Loucy (cell line): Measurements from ENCODE around the gene IL10RA.
A peak's percentile ranks its signal among the peaks of the same experiment; 100 is the strongest.

Experiments
- H2AFZ ChIP-seq: fragments of 200-600 bp; sonication (generic); 2 replicates; pipeline ENCODE4 v1.6.0; 2016; ENCODE audit warnings: antibody characterized with exemption, mild to moderate bottlenecking, low read length, moderate library complexity
- H3F3A ChIP-seq: fragments of 200-600 bp; 2 replicates; pipeline ENCODE4 v1.6.0; 2016; ENCODE audit warnings: antibody characterized with exemption, low read depth, mild to moderate bottlenecking
- H3K27me3 ChIP-seq: fragments of 200-600 bp; sonication (generic); 2 replicates; pipeline ENCODE4 v1.6.1; 2014; ENCODE audit warnings: low read length, mild to moderate bottlenecking; ENCODE audit not compliant: insufficient read depth, poor library complexity, severe bottlenecking
- H3K36me3 ChIP-seq: fragments of 200-600 bp; sonication (generic); 2 replicates; pipeline ENCODE4 v1.6.1; 2016; ENCODE audit warnings: low read length; ENCODE audit not compliant: insufficient read depth
- H3K4me1 ChIP-seq: fragments of 200-600 bp; sonication (generic); 2 replicates; pipeline ENCODE4 v1.5.1; 2014; ENCODE audit warnings: low read length, mild to moderate bottlenecking; ENCODE audit not compliant: insufficient read depth, poor library complexity, severe bottlenecking
- H3K4me2 ChIP-seq: fragments of 200-600 bp; sonication (generic); 2 replicates; pipeline ENCODE4 v1.6.0; 2014; ENCODE audit warnings: antibody characterized with exemption, low read length, low read depth, mild to moderate bottlenecking; ENCODE audit not compliant: poor library complexity, severe bottlenecking
- H3K4me3 ChIP-seq: fragments of 200-600 bp; sonication (generic); 2 replicates; pipeline ENCODE4 v1.5.1; 2014; ENCODE audit warnings: low read length, mild to moderate bottlenecking, mixed read lengths; ENCODE audit not compliant: poor library complexity, severe bottlenecking
- H3K79me2 ChIP-seq: fragments of 200-600 bp; sonication (generic); 2 replicates; pipeline ENCODE4 v1.6.1; 2014; ENCODE audit warnings: low read length; ENCODE audit not compliant: insufficient read depth
- H3K9ac ChIP-seq: fragments of 200-600 bp; sonication (generic); 2 replicates; pipeline ENCODE4 v1.6.0; 2014; ENCODE audit warnings: mild to moderate bottlenecking, low read depth, low read length, moderate library complexity; ENCODE audit not compliant: poor library complexity, severe bottlenecking
- H3K9me2 ChIP-seq: fragments of 200-600 bp; sonication (generic); replicated peaks from 2 replicates; pipeline ENCODE4 v1.6.1; 2016; ENCODE audit warnings: low read depth, low read length, mixed read lengths
- H3K9me3 ChIP-seq: fragments of 200-600 bp; sonication (generic); 2 replicates; pipeline ENCODE4 v1.6.1; 2014; ENCODE audit warnings: mild to moderate bottlenecking, antibody characterized with exemption, low read length, low read depth; ENCODE audit not compliant: insufficient read depth
- H4K20me1 ChIP-seq: fragments of 200-600 bp; sonication (generic); 2 replicates; pipeline ENCODE4 v1.6.0; 2014; ENCODE audit warnings: antibody characterized with exemption, low read length, mild to moderate bottlenecking; ENCODE audit not compliant: insufficient read depth, poor library complexity, severe bottlenecking
- CTCF ChIP-seq: fragments of 200-600 bp; sonication (generic); conservative IDR thresholded peaks from 2 replicates; pipeline ENCODE4 v1.5.1; 2014; ENCODE audit warnings: mild to moderate bottlenecking, antibody characterized with exemption, low read length
- EZH2phosphoT487 ChIP-seq: fragments of 200-600 bp; IDR thresholded peaks from 2 replicates; pipeline ENCODE4 v1.6.1; 2018; ENCODE audit warnings: antibody characterized with exemption, mild to moderate bottlenecking, moderate library complexity, borderline replicate concordance

Gene IL10RA

DNA sequence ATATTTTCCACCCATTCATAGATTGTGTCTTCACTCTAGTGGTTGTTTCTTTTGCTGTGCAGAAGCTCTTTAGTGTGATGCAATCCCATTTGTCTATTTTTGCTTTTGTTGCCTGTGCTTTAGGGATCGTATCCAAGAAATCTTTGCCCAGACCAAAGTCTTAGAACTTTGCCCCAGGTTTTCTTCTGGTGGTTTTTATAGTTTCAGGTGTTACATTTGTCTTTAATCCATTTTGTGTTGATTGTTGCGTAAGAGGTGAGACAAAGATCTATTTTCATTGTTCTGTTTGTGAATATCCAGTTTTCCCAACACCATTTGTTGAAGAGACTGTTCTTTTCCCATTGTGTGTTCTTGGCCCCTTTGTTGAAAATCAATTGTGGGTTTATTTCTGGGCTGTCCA is 6.4 kb downstream of the IL10RA start:
- no peaks in the 10 kb centered on the region for H3K4me1 ChIP-seq
- no peaks in the 10 kb centered on the region for H3K27me3 ChIP-seq
- no peaks in the 10 kb centered on the region for H3F3A ChIP-seq
- H2AFZ ChIP-seq = no peak overlapping the region
- TF ChIP-seq CTCF = no peak
- TF ChIP-seq EZH2phosphoT487 = no peak
- H3K4me3 ChIP-seq = no peak overlapping the region
- no peaks in the 10 kb centered on the region for H3K9me2 ChIP-seq
- no peak overlapping the region for H3K9ac ChIP-seq
- no peak overlapping the region for H3K4me2 ChIP-seq
- no peaks in the 10 kb centered on the region for H4K20me1 ChIP-seq
- H3K9me3 ChIP-seq = no peaks in the 10 kb centered on the region
- H3K36me3 ChIP-seq = no peaks in the 10 kb centered on the region
- no peaks in the 10 kb centered on the region for H3K79me2 ChIP-seq

GRCh38 chr11:117993988-117994745 is 8.0 kb downstream of the IL10RA start:
- H4K20me1 ChIP-seq = no peaks in the 10 kb centered on the region
- no peaks in the 10 kb centered on the region for H3K79me2 ChIP-seq
- H3K9me2 ChIP-seq = no peaks in the 10 kb centered on the region
- TF ChIP-seq EZH2phosphoT487 (no peak), CTCF (no peak)
- H3K9me3 ChIP-seq = no peaks in the 10 kb centered on the region
- H3K36me3 ChIP-seq = no peaks in the 10 kb centered on the region
- no peaks in the 10 kb centered on the region for H3K4me1 ChIP-seq
- H3K27me3 ChIP-seq = no peaks in the 10 kb centered on the region
- H3K4me3 ChIP-seq = no peak overlapping the region
- H2AFZ ChIP-seq = peak overlapping the region; percentile 38; the same call in 1 of the 2 replicates
- no peak overlapping the region for H3K4me2 ChIP-seq
- H3K9ac ChIP-seq = no peak overlapping the region
- no peaks in the 10 kb centered on the region for H3F3A ChIP-seq

GRCh38 chr11:117995472-117995871 is 9.3 kb downstream of the IL10RA start:
- Histone ChIP-seq H3K9me2 (no peaks in the 10 kb centered on the region), H3K27me3 (no peaks in the 10 kb centered on the region), H3K9me3 (no peaks in the 10 kb centered on the region), H3K36me3 (no peaks in the 10 kb centered on the region), H3K4me3 (no peak overlapping the region), H3K9ac (no peak overlapping the region), H3K4me2 (no peak overlapping the region), H2AFZ (no peak overlapping the region), H3F3A (no peaks in the 10 kb centered on the region), H3K79me2 (no peaks in the 10 kb centered on the region), H4K20me1 (no peaks in the 10 kb centered on the region), H3K4me1 (no peaks in the 10 kb centered on the region)
- TF ChIP-seq CTCF (no peak), EZH2phosphoT487 (no peak)
